ENCODE results near the gene ACO2.

ACO2 gene

GRCh38 chr22:41573677-41574076 is 104.8 kb downstream of the ACO2 start:
- no peak for DNase-seq

- no peak for DNase-seq
These were observed 106.0 kb downstream of the ACO2 start for GRCh38 chr22:41574847-41575381.

DNA sequence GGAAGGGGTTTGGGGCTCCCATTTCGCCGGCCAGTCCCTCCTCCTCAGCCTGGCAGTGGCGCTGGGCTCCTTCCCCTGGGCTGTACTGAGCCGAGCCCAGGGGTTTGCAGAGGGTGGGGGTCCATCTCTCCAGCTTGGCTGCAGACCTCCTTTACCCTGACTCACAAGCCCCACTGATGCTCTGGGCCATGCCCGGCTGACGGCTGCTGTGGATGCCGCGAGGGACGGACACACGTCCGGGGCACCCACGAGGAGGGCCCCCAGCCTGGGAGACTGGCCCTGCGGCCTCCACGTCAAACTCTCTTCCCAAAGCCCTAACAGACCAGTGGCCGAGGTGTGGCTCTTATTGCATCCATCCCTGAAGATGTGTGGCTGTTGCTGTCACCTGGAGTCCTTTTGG is 106.6 kb downstream of the ACO2 start:
- no peak for DNase-seq

GRCh38 chr22:41576877-41577276 is 108.0 kb downstream of the ACO2 start:
- DNase-seq = peak; percentile 47

GRCh38 chr22:41578114-41578513 is 109.2 kb downstream of the ACO2 start:
- DNase-seq = no peak

Data from stimulated activated CD4-positive, alpha-beta T cell treated with anti-CD3 and anti-CD28 coated beads, Interleukin-15, amount 100 ng/mL, for 24 hours (primary cell).